Measurements from ENCODE around the gene OR10H5.
"Not testable (repeated sequence)": the region's sequence is repeated elsewhere in the genome, so short reads cannot be mapped to it uniquely, and the experiment has no call there.

The OR10H5 gene

GRCh38 chr19:15811476-15811875, 24.0 kb downstream of the OR10H5 start:
- in situ Hi-C loops (cut with MboI; ENCODE audit: low sequenced_read_pairs) = no loop called here

GRCh38 chr19:15812060-15812722, 24.7 kb downstream of the OR10H5 start:
- in situ Hi-C loops (cut with MboI; ENCODE audit: low sequenced_read_pairs) = no loop called here

DNA sequence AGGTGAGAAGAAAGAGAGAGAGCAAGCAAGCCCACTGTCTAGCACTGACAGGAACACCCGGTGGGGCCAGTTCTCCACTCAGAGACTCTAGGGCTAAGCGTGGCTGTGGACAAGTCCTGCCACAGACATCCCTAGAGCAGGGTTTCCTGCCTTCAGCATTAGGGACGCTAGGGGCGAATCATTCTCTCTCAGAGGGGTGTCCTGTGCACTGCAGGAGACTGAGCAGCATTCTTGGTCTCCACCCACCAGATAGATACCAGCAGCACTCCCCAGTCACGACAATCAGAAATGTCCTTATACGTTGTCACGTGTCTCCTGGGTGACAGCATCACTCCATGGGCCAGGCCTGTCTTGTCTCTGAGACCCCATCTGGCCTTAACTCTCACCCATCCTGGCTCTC, 26.5 kb downstream of the OR10H5 start:
- in situ Hi-C loops (cut with MboI; ENCODE audit: low sequenced_read_pairs) = no loop called here

DNA sequence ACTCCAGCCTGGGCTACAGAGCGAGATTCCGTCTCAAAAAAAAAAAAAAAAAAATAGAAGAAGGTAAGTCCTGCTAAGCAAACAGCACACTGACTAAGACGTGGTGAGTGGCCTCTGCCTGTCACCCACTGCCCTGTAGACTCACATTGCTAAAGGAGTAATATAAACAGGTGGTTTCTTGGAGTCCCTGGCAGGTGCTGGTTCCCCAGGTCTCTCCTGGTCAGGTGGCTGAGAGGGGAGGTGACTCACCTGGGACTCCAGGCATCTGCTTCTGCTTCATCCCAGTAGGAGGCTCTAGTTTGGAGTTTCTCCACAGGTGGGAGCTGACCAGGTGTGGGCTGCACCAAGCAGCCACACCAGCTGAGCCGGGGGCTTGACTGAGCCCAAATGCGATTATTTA, 27.8 kb downstream of the OR10H5 start, which contains the start of gene OR10H1:
OR10H1 (minus strand) TSS at position 359 of the 400 bp plus-strand sequence. CDS start 7,627 bp downstream, outside the sequence.
- in situ Hi-C loops (cut with MboI; ENCODE audit: low sequenced_read_pairs) = no loop called here

DNA sequence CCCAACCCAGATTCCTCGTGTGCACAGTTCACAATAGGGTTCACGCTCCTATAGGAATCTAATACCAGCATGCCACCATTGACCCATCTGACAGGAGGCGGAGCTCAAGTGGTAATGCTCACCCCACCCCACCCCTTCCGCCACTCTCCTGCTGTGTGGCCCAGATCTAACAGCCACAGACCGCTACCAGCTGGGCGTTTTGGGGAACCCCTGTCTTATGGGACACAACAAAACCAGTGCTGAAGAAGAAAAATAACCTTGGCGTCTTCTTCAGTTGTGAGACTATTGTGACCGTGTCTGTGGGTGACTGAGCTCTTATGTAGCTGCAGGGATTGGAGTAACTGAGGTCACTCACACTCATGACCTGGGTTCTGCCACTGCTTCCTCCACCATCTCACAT, 33.2 kb downstream of the OR10H5 start:
- in situ Hi-C loops (cut with MboI; ENCODE audit: low sequenced_read_pairs) = no loop called here

GRCh38 chr19:15825753-15826152, 38.3 kb downstream of the OR10H5 start:
- in situ Hi-C loops (cut with MboI; ENCODE audit: low sequenced_read_pairs) = no loop called here

DNA sequence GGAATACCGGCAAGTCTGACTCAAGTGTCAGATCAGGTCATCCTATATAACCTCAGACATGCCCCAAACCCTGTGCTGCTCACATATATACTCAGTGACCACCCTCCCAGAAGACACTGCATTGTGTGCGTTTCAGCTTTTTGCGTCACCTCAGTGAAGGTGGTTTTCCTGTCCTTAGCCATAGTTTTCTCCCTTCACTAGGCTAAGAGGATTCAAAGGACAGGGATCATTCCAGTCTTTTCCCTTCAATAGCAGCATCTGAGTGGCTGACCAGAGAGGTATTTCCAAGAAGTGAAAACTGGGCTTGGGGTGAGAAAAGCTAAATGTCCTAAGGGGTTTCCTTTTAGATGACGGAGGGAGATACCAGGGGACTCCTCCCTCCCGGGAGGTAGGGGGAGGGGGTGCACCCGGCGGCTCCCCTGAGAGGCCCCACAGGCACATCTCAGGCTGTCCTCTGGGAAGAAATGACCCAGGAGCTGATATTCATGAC, 40.7 kb downstream of the OR10H5 start:
- in situ Hi-C loops (cut with MboI; ENCODE audit: low sequenced_read_pairs) = no loop called here

- in situ Hi-C loops (cut with MboI; ENCODE audit: low sequenced_read_pairs) = not testable (repeated sequence)
These were observed 41.3 kb downstream of the OR10H5 start for GRCh38 chr19:15828611-15829305.

DNA sequence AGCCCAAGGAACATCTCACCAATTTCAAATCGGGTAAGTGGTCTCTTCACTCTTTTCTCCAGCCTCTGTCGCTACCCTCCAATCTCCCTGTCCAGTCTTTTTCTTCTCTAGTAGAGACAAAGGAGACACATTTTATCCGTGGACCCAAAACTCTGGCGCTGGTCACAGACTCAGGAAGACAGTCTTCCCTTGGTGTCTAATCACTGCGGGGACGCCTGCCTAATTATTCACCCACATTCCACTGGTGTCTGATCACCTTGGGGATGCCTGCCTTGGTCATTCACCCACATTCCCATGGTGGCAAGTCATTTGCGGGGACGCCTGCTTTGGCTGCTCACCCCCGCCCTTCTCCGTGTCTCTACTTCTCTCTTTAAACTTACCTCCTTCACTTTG, 41.8 kb downstream of the OR10H5 start:
- in situ Hi-C loops (cut with MboI; ENCODE audit: low sequenced_read_pairs) = no loop called here

- in situ Hi-C loops (cut with MboI; ENCODE audit: low sequenced_read_pairs) = no loop called here
These were observed 42.3 kb downstream of the OR10H5 start for GRCh38 chr19:15829786-15830185.

GRCh38 chr19:15831626-15832025, 44.2 kb downstream of the OR10H5 start:
- in situ Hi-C loops (cut with MboI; ENCODE audit: low sequenced_read_pairs) = no loop called here

DNA sequence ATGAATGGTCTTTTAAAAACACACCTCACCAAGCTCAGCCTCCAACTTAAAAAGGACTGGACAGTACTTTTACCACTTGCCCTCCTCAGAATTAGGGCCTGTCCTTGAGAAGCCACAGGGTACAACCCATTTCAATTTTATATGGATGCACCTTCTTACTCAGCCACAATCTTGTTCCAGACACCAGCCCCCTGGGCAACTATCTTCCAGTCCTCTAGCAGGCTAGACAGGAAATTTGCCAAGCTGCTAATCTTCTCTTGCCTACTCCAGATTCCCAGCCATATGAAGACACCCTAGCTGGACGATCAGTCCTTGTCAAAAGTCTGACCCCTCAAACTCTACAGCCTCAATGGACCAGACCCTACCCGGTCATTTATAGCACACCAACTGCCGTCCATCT, 46.8 kb downstream of the OR10H5 start:
- in situ Hi-C loops (cut with MboI; ENCODE audit: low sequenced_read_pairs) = not testable (repeated sequence)

GRCh38 chr19:15835565-15836329, 48.3 kb downstream of the OR10H5 start:
- in situ Hi-C loops (cut with MboI; ENCODE audit: low sequenced_read_pairs) = not testable (repeated sequence)

GRCh38 chr19:15836330-15837220, 49.1 kb downstream of the OR10H5 start:
- in situ Hi-C loops (cut with MboI; ENCODE audit: low sequenced_read_pairs) = no loop called here

DNA sequence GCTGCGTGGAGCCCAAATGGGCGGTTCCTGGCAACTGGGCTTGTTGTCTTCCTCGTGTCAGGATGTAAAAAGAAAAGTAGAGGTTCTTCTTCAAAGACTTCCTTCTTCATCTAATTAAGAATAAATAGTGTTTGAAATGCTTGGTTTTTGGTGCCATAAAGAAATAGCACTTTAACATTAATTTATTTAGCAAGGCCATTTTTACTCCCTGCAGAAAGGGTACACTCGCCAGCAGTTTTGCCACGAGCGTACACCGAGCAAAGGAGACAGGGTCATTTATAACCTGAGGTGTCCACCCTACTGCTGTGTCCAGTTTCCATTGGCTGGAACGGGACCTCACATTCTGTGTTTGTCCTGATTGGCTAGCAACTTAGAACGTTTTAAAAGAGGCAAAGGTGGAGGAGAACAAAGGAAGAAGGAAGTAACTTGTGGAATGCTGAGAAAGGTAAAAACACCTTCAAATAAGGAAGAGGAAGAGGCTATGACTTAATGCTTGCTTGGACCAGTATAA, 49.8 kb downstream of the OR10H5 start:
- in situ Hi-C loops (cut with MboI; ENCODE audit: low sequenced_read_pairs) = no loop called here

- in situ Hi-C loops (cut with MboI; ENCODE audit: low sequenced_read_pairs) = no loop called here
These were observed 50.9 kb downstream of the OR10H5 start for GRCh38 chr19:15838351-15838750.

GRCh38 chr19:15839888-15840287, 52.4 kb downstream of the OR10H5 start:
- in situ Hi-C loops (cut with MboI; ENCODE audit: low sequenced_read_pairs) = not testable (repeated sequence)

GRCh38 chr19:15840833-15841232, 53.4 kb downstream of the OR10H5 start:
- in situ Hi-C loops (cut with MboI; ENCODE audit: low sequenced_read_pairs) = no loop called here

DNA sequence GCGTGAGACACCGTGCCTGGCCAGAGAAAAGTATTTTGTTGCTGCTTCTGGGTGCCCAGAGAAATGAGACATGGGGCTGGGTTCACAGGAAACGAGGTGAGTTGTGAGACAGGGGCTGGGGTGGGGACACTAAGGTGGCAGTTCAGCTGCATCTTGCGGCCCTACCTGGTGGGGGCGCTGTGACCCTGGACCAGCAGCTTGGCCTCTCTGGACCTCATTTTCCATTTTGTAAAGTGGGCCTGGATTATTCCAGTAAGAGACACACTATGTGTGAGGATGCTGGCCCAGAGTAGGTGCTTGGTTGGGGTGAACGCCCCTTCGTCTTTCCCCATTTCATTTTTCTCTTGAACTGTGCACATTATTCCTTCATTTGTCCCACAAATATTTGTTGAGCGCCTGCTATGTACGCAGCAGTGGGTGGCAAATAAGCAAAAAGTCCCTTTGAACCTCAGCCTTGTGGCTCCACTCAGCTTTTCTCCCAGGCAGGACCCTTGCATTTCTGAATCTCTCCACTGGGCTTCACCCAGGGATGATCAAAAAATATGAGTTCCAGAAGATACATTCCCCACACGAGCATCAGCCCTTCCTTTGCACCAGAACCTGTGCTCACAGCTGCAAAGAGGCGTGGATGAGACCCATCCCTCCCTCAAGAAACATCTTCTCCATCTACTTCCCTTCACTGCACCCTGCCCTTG, 54.6 kb downstream of the OR10H5 start:
- in situ Hi-C loops (cut with MboI; ENCODE audit: low sequenced_read_pairs) = no loop called here

Measured in HL-60/S4 treated with retinoic acid at 250 ng/mL for 4 days and 3 days (cell line).